ENCODE measurements around the gene CSNK1G3.
"Not testable (repeated sequence)": the region's sequence is repeated elsewhere in the genome, so short reads cannot be mapped to it uniquely, and the experiment has no call there.

CSNK1G3 gene

DNA sequence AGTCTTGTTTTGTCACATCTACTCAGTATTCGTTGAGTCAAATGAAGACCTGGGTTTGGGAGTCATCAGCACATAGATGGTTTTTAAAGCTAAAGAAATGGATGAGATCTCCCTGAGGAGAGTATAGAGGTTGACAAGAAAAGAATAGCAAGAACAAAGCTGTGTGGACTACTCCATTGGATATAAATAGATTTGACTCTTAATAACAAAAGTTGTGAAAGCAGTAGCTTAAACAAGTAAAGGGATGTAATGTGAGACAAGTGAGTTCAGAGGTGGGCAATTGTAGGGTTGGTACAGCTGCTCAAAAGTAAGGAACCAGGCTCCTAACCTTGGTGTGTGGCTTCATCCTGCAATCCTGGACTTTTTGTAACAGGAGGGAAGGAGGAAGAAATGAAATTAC is 49.3 kb downstream of the CSNK1G3 start:
- no peak for DNase-seq

GRCh38 chr5:123571927-123572326 is 60.0 kb downstream of the CSNK1G3 start:
- DNase-seq = no peak

DNA sequence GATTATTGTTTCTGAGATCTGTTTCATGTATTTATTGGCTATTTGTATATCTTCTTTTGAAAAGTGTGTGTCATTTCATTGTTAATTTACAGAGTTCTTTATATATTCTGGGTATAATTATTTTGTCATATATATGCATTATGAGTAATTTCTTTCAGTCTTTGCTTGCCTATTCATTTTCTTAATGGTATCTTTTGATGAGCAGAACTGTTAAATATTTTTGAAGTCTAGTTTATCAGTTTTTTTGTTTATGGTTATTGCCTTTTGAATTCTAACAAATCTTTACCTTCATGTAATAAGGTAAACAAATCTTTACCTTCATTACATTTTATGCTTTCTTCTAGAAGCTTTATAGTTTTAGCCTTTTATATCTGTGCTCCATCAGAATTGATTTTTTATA is 66.4 kb downstream of the CSNK1G3 start:
- DNase-seq = no peak

DNA sequence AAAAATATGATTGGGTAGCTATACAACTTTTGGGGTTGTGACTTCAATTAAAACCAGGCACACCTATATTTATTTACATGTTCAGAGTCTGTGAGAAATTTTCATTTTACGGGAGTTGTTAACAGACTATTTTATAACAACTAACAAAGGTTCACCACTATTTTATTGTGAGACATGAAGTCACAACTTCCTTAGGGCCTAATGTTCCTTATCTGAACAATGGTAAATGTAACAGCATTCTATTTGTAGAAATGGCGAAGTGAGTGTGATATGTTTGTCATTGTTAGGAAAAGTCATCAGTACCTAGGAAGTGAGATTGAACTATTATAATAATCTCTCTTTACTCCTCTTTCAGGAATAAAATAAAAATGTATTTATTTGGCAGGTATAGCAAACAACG is 67.4 kb downstream of the CSNK1G3 start:
- DNase-seq = no peak

DNA sequence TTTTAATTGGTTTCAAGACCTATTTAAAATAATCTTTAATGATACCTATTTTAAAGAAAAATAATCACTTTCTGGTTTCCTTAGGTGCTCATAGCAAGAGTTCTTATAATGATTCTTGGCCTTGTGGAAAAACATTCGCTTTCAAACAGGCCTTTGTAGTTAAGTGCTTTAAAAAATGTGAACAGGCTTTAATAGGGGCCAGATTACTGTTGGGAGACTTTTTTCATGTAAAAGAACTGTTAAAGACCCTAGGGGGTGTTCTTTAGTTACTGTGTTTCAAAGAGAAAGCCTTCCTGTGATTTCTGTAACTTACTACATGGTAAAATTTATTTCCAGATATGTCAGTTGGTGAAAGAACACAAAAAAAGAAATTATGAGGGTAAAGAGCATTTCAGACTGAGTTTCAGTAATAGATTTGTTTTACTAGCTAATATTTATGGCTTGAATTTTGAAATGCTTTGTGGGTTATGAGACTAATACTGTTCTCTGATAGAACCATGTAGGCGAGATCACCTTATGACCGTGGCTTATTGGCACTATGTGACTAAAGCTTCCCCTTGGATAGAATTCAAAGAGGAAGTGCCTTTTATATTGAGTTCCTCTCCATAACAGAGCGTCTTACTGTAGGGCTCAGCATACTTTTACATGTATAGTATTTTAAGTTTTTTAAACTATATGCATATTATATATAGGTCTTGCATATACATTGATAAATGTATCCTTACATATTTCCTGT is 70.7 kb downstream of the CSNK1G3 start:
- DNase-seq = no peak

DNA sequence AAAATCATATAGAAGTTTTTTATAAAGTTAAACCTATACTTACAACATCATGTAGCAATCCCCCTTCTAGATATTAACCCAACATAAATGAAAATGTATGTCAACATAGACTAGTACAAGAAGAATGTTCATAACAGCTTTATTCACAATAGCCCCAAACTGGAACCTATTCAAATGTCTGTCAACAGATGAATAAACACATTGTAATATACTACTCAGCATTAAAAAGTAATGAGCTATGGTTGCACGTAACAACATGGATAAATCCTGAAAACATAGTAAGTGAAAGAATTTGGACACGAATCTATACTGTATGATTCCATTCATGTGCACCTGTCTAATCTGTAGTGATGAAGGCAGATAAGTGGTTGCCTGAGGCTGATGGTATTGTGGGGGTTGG is 73.9 kb downstream of the CSNK1G3 start:
- DNase-seq = no peak

- no peak for DNase-seq
Observed at GRCh38 chr5:123594434-123594833, 82.5 kb downstream of the CSNK1G3 start.

DNA sequence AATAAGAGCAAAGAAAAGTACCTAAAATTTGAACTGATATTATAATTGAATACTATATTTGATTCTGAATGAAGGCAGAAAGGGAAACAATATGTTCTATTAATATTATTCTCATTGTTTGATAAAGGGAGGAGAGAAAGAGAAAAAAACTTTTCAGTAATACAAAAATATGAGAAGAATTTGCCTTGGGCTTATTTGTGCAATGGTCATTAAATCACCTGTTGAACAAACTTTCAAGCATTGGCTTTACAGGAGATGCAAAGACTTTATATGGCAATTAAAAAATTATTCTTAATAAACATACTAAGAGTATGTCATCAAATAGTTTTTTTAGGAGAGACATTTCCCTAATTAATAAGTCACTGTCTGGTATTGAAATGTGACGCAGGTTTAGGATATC is 85.0 kb downstream of the CSNK1G3 start:
- DNase-seq = no peak

DNA sequence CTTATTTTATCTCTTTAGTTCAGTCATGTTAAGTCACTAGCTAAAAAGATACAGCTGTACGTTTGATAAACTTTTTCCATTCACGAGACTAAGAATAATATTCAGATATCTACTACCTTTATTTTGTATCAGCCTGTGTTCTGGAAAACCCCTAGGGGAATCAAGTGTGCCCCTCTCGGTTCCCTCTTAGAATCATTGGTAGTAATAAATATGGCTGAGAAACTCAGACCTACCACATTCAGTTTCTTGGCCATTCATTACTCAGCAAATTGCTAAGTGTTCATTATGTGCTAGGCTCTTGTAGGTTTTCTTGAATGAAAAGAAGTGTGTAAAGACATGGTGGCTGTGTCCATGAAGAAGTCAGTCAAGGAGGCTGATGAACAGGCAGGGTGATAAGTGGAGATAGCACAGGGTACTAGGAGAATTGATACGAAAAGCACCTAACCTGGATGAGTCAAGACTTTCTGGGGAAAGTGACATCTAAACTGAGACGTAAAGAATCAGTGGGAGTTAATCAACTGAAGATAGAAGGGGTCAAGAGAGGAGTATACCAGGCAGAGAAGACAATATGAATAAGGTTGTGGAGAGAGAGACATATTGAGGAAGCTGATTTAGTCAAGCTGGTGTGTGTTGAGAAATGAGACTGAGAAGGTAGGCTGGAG is 86.2 kb downstream of the CSNK1G3 start:
- no peak for DNase-seq

DNA sequence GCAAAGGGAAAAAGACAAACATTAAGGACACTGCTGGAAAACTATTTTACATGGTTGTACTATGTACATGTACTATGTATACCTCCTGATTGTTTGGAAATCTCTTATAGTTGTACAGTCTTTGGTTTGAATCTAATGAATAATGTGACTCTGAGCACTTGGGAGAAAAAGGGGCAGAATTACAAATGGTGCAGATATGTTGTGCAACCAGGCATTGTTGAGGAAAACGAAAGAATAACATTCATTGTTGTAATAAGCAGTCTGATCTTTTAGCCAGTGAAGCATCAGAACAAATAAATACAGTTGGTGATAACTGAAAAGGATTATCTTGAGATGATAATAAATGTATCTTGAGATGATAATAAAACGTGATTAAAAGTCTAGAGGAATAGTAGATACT is 87.2 kb downstream of the CSNK1G3 start:
- no peak for DNase-seq

DNA sequence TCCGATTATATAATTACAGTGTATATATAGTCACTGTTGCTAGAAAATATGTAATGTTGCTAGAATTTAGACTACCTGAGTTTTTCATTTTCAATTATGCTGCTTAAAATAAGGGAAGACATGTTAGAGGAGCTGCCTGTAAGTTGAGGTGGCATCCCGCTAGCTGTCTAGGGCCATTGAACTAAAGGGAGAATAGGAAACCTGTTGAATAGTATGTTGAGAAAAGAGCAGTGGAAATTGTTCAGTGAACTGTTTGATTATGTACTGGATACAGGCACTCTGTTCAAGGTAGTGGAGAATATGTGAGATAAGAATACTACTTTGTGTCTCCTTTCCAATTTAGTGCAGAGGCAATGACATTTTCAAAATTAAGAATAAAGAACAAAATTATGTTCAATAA is 89.6 kb downstream of the CSNK1G3 start:
- no peak for DNase-seq

DNA sequence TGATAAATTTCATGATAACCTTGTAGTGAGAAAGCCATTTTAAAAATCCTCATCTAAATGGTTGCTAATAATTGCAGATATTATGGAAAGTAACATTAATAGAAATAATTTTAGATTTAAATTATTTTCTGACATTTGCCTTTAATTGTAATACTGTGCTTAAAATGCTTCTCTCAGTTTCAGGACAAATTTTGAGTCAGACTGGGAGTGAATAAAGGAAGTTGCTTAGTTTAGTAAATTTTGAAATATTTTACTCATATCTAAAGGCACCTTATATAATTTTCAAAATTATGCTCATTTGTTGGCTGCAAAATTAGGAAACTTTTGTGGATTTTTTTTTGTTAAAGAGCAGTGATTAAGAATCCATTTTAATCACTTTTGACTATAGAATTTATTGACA is 93.8 kb downstream of the CSNK1G3 start:
- no peak for DNase-seq

GRCh38 chr5:123610209-123610608 is 98.2 kb downstream of the CSNK1G3 start:
- DNase-seq = no peak

DNA sequence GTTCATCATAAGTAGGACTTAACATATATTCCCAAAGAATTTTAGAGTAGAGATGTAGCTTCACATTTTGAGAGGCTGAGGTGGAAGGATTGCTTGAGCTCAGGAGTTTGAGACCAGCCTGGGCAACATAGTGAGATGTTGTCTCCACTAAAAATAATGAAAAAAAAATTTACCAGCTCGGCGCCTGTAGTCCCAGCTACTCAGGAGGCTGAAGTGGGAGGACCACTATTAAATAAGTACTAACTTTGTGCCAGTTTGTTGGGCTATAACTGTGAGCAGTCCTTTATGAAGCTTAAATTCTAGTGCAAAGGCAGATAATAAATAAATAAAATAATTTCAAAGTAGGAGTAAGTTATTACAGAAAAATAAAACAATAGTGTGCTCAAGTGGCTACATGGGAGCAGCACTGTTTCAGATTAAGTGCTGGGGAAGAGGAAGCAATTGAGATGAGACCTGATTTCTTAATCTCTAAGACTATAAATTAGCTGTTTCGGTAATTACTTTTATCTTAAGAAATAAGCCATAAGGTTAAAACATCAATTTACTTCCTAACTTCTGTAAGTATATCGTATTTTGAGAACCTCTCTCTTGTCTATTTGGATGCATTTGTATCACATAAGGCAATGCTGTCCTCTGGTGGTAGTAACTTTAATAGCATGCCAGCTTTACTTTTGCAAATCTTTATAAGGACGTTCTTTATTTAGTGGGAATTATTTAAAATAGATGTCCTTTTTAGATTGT is 98.9 kb downstream of the CSNK1G3 start:
- no peak for DNase-seq

DNA sequence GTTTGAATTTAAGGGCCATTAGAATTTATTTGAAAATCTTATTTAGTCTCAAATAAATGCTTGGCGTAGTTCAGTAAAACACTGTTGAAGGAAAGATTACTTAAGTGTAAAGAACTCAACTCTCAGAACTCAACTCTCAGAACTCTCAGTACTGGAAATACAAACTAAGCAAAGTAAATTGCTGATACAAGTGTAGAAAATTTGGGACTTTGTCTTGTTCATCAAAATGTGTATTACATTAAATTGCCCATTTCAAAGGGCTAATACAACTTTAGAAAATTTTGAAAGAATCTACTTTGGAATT is 99.4 kb downstream of the CSNK1G3 start:
- no peak for DNase-seq

DNA sequence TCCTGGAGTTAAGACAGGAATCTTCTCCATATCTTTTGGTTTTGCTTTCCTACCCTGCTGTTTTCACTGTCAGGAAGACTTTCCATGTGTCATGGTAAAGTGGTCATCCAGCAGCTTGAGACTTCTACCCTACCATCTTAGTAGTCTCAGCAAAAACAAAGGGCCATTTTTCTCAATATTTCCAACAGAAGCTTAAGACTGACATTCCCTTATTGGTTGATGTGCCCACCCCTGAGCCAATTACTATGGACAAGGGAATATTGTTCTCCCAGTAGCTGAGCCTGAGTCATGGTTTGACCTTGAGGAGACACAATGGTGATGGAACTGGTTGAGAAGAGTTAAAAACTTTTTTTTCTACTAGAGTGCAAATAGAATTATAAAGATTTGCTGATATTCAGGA is 105.6 kb downstream of the CSNK1G3 start:
- DNase-seq = no peak

DNA sequence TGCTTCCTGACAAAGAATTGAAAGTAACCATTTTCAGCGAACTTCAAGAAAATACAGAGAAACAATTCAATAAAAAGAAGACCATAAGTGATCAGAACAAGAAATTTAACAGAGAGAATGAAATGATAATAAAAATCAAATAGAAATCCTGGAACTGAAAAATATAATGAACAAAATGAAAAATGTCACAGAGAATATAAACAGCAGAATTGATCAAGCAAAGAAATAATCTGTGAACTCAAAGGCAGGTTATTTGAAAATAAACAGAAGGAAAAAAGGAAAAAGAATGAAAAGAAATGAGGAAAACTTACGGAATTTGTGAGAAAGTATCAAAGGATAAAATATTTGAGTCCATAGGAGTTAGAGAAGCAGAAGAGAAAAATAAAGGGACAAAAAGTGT is 114.1 kb downstream of the CSNK1G3 start:
- DNase-seq = no peak

DNA sequence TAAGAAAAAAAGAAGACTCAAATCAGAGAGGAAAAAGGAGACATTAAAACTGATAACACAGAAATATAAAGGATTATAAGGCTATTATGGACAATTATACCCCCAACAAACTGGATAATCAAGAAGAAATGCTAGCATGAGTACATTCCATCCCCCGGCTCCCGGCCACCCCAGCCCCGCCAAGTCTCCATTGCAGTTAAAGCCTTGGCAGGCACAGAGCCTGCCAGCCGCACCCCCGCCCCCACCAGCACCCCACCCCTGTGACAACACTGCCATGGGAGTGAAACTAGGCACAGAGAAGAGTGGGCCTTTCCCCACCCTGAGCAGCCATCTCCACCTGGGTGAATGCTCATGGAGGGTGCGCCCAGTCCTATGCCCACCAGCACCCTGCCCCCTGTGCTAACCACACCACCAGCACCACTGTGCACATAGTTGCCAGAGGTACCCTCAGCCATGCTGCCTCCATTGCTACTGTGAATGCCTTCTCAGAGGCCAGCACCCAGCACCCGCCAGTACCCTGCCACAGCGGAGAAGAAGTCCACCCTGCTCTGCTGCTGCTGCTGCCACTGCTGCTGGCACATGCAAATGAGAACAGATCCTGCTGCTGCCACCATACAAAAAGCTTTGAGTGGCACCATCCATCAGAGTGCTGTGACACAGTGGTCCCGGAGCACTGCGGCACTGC is 117.0 kb downstream of the CSNK1G3 start:
- no peak for DNase-seq

GRCh38 chr5:123636006-123636405 is 124.0 kb downstream of the CSNK1G3 start:
- no peak for DNase-seq

DNA sequence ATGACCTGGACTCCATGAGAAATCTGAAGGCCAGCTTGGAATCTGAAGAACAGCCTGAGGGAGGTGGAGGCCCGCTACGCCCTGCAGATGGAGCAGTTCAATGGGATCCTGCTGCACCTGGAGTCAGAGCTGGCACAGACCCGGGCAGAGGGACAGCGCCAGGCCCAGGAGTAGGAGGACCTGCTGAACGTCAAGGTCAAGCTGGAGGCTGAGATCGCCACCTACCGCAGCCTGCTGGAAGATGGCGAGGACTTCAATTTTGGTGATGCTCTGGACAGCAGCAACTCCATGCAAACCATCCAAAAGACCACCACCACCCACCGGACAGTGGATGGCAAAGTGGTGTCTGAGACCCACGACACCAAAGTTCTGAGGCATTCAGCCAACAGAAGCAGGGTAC is 125.1 kb downstream of the CSNK1G3 start:
- not testable (repeated sequence) for DNase-seq

GRCh38 chr5:123639244-123639643 is 127.3 kb downstream of the CSNK1G3 start:
- DNase-seq = no peak

DNA sequence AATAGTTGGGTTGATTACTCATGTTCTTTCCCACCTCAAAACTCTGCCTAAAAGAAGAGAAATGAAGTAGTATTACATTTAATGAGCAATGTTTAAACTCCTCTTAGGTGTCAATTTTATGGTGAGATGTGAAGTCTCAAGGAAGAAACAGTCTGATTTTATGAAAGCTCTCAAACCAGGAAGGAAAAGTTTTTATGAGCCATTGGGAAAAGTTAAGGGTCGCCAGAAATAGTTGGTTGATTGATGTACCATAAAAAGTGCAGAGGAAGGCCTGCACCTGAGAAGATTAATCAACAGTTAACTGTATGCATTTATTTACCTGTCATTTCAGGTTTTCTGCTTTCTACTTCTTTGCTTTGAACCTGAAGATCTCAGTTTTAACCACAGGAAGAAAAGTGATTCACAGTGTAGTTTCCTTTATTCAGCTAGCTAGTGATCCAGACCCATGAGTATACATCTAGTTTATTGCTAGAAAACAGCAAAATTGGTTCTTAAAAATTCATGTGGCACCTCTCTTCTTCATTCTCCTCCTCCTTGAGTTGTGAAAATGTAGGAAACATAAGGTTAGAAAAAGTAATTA is 133.1 kb downstream of the CSNK1G3 start:
- DNase-seq = no peak

GRCh38 chr5:123647066-123647465 is 135.1 kb downstream of the CSNK1G3 start:
- DNase-seq = no peak
